SH-SY5Y (cell line): ENCODE data around the gene ZFP36L1.

Experiments
- GATA2 ChIP-seq: IDR thresholded peaks from 2 replicates; pipeline ENCODE4 v1.6.1; 2011; ENCODE audit warnings: mild to moderate bottlenecking, low read depth, low read length
- GATA3 ChIP-seq: IDR thresholded peaks from 2 replicates; pipeline ENCODE4 v1.6.1; 2011; ENCODE audit warnings: low read depth, mild to moderate bottlenecking, low read length, moderate library complexity

ZFP36L1 gene

GRCh38 chr14:68759017-68759560 lies 33.8 kb downstream of the ZFP36L1 start:
- TF ChIP-seq GATA3 (no peak), GATA2 (no peak)

- TF ChIP-seq GATA3 (no peak), GATA2 (no peak)
These were observed 34.6 kb downstream of the ZFP36L1 start for GRCh38 chr14:68758301-68758700.

GRCh38 chr14:68757618-68758081 lies 35.2 kb downstream of the ZFP36L1 start:
- no peak for TF ChIP-seq GATA3
- TF ChIP-seq GATA2, result no peak

- no peak for TF ChIP-seq GATA2
- no peak for TF ChIP-seq GATA3
These were observed 36.1 kb downstream of the ZFP36L1 start for GRCh38 chr14:68756734-68757133.

GRCh38 chr14:68756000-68756481 lies 36.8 kb downstream of the ZFP36L1 start:
- no peak for TF ChIP-seq GATA3
- TF ChIP-seq GATA2, result no peak

GRCh38 chr14:68755016-68755353 lies 37.9 kb downstream of the ZFP36L1 start:
- TF ChIP-seq GATA3, result no peak
- no peak for TF ChIP-seq GATA2

GRCh38 chr14:68753690-68754089 lies 39.2 kb downstream of the ZFP36L1 start:
- TF ChIP-seq GATA3 (no peak), GATA2 (no peak)

- no peak for TF ChIP-seq GATA3
- TF ChIP-seq GATA2, result no peak
These were observed 40.4 kb downstream of the ZFP36L1 start for GRCh38 chr14:68752271-68753006.

GRCh38 chr14:68749487-68750475 lies 43.1 kb downstream of the ZFP36L1 start:
- TF ChIP-seq GATA3 (no peak), GATA2 (no peak)

- TF ChIP-seq GATA2, result no peak
- no peak for TF ChIP-seq GATA3
These were observed 44.2 kb downstream of the ZFP36L1 start for GRCh38 chr14:68748691-68749090.

GRCh38 chr14:68748260-68748659 lies 44.6 kb downstream of the ZFP36L1 start:
- no peak for TF ChIP-seq GATA3
- no peak for TF ChIP-seq GATA2

GRCh38 chr14:68747393-68747792 lies 45.5 kb downstream of the ZFP36L1 start:
- no peak for TF ChIP-seq GATA3
- no peak for TF ChIP-seq GATA2

- TF ChIP-seq GATA3 (no peak), GATA2 (no peak)
These were observed 48.3 kb downstream of the ZFP36L1 start for GRCh38 chr14:68744613-68745012.

GRCh38 chr14:68741839-68742470 lies 50.9 kb downstream of the ZFP36L1 start:
- no peak for TF ChIP-seq GATA2
